Progenitor cell of endocrine pancreas (in vitro differentiated cells): ENCODE results near the gene SETMAR. TPM values are rescaled to one million over a fixed set of nuclear protein-coding genes. Genes with fewer than 3 reads are reported as not detected.

ENCODE experiments used
- DNase-seq: peaks from one replicate; pipeline ENCODE4 v3.0.0; 2021; ENCODE audit warnings: low spot score; ENCODE audit not compliant: unreplicated experiment
- H3K27ac Mint-ChIP-seq: 2 replicates; pipeline ENCODE4 v1.8.0; 2021; ENCODE audit warnings: mild to moderate bottlenecking, moderate library complexity, mixed read lengths
- H3K27me3 Mint-ChIP-seq: 2 replicates; pipeline ENCODE4 v1.8.0; 2021; ENCODE audit warnings: mixed read lengths
- H3K36me3 Mint-ChIP-seq: 2 replicates; pipeline ENCODE4 v1.8.0; 2022; ENCODE audit warnings: mixed read lengths; ENCODE audit not compliant: insufficient read depth
- H3K4me1 Mint-ChIP-seq: 2 replicates; pipeline ENCODE4 v1.8.0; 2021; ENCODE audit warnings: low read depth, mixed read lengths
- H3K4me3 Mint-ChIP-seq: 2 replicates; pipeline ENCODE4 v1.8.0; 2021; ENCODE audit warnings: low read depth, mild to moderate bottlenecking, moderate library complexity, mixed read lengths
- H3K9me3 Mint-ChIP-seq: 2 replicates; pipeline ENCODE4 v1.8.0; 2021; ENCODE audit warnings: low read depth, mixed read lengths
- total RNA-seq: library from RNA; stranded (reverse); gene quantifications from 2 replicates; pipeline ENCODE4 v1.2.1, GENCODE V29; 2021
- TF ChIP-seq, protein P1 (sequence below): fragments of 200-600 bp; sonication (generic); IDR thresholded peaks from one replicate; pipeline ENCODE4 v1.5.0; 2021; ENCODE audit warnings: antibody characterized with exemption, mild to moderate bottlenecking; ENCODE audit not compliant: unreplicated experiment

SETMAR gene
- total RNA-seq, 1 donor from 2014 or later: 40.6 TPM

DNA sequence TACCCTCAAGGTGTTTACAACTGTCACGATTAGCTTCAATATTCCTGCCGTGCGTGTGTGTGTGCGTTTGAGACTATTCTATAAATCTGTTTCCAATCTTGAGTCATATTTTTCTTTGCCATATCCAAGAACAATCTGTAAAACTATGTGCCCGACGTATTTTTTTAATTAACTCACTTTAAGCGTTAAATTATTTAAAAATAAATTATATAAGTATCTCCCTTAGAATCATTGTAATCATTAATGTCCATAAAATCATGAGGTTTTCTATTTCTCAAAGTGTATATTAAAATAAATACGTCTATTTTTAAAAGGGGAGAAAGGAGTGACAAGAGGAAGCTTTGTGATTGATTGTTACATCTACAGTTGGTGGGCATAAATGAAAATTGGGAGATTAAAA lies 2.9 kb downstream of the SETMAR start:
- Mint-ChIP-seq H3K9me3 (peaks cover 12% of the 10 kb centered on the region), H3K27ac (no peak overlapping the region), H3K4me3 (no peak overlapping the region), H3K36me3 (peaks cover 31% of the 10 kb centered on the region), H3K27me3 (no peaks in the 10 kb centered on the region), H3K4me1 (peaks cover 36% of the 10 kb centered on the region)
- TF ChIP-seq, protein P1, sequence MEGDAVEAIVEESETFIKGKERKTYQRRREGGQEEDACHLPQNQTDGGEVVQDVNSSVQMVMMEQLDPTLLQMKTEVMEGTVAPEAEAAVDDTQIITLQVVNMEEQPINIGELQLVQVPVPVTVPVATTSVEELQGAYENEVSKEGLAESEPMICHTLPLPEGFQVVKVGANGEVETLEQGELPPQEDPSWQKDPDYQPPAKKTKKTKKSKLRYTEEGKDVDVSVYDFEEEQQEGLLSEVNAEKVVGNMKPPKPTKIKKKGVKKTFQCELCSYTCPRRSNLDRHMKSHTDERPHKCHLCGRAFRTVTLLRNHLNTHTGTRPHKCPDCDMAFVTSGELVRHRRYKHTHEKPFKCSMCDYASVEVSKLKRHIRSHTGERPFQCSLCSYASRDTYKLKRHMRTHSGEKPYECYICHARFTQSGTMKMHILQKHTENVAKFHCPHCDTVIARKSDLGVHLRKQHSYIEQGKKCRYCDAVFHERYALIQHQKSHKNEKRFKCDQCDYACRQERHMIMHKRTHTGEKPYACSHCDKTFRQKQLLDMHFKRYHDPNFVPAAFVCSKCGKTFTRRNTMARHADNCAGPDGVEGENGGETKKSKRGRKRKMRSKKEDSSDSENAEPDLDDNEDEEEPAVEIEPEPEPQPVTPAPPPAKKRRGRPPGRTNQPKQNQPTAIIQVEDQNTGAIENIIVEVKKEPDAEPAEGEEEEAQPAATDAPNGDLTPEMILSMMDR: no peak
- DNase-seq: no peak

DNA sequence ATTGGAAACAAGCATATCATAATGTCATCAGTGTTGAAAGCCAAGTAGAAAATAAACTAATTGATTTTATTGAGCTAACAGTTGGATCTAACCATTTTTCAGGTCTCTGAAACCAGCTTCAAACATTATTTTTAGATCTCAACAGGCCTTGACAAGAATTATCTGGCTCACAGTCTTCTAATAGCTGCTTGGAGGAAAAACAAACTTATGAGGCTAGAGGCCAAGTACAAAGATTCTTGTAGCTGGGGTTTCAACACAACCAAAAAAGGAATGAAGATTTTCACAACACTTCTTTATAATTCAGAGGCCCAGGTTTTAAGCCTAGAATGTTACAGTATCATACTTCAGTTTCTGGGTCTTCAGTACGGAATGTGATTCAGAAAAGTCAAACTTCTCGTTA lies 3.7 kb downstream of the SETMAR start:
- Mint-ChIP-seq H3K27ac (no peak overlapping the region), H3K27me3 (no peaks in the 10 kb centered on the region), H3K4me1 (peaks cover 42% of the 10 kb centered on the region), H3K9me3 (peaks cover 9% of the 10 kb centered on the region), H3K36me3 (peaks cover 36% of the 10 kb centered on the region), H3K4me3 (no peak overlapping the region)
- no peak for DNase-seq
- TF ChIP-seq, protein P1: no peak

DNA sequence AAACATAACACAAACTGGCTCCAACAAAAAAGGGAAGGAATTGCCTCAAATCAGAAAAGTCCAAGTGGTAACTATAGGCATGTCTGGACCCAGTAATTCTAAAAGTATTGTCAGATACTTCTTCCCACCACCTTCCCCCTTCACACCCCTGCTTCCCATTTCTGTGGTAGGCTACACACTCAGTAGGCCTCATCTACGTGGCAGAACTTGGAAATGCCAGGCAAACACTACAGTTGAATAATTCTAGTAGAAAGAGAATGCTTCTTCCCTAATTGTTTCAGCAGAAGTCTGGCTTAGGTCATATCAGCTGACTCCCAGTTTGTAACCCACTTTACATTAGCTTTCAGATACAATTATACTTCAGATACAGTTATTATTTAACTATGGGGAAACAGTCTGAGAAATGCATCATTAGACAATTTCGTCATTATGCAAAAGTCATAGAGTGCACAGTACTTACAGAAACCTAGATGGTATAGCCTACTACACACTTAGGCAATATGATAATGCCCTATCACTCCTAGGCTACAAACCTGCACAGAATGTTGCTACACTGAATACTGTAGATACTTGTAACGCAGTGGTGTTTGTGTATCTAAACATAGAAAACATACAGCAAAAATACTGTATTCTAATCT lies 6.4 kb downstream of the SETMAR start:
- no peaks in the 10 kb centered on the region for H3K9me3 Mint-ChIP-seq
- TF ChIP-seq, protein P1: no peak
- H3K4me1 Mint-ChIP-seq: peaks cover 36% of the 10 kb centered on the region
- H3K36me3 Mint-ChIP-seq: peaks cover 54% of the 10 kb centered on the region
- no peak for DNase-seq
- no peak overlapping the region for H3K27ac Mint-ChIP-seq
- no peaks in the 10 kb centered on the region for H3K27me3 Mint-ChIP-seq
- H3K4me3 Mint-ChIP-seq: no peak overlapping the region

DNA sequence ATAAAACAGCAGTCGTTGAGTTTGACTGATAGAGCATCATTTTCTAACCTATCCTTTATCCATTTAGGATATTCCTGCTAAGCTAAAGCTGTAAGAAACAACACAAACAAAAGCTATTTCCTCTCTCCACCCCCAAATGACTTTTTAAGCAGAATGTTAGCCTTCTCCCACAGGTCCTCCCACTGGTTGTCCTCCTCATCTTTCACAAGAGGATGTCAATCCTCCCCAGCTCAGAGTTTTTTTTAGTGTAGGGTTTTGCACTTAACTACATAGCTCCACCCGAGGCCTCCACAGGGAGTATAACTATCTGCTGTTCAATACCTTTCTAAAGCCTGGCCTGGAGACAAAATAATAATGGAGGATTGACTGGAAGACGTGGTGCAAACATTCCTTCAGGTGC lies 7.8 kb downstream of the SETMAR start:
- no peak overlapping the region for H3K27ac Mint-ChIP-seq
- H3K9me3 Mint-ChIP-seq: peaks cover 3% of the 10 kb centered on the region
- H3K36me3 Mint-ChIP-seq: peaks cover 55% of the 10 kb centered on the region
- TF ChIP-seq, protein P1: no peak
- peaks cover 29% of the 10 kb centered on the region for H3K4me1 Mint-ChIP-seq
- no peak for DNase-seq
- no peak overlapping the region for H3K4me3 Mint-ChIP-seq
- no peaks in the 10 kb centered on the region for H3K27me3 Mint-ChIP-seq

DNA sequence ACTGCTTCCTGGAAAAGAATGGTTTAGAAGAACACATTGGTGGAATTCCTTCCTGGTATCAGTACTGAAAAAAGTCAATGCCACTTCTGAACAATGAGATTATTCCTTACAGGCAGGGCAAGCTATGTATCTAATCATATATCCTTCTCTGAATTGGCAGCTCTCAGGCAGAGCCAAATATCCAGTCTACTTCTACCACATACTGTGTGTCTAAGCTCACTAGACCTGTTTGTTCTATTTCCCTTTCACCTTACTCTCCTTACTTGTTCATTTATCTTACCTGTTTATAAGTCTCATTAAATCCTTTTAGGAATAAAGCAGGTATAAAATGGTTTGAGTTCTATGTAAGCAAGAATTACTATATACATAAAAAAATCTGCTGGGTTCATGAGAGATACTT lies 8.3 kb downstream of the SETMAR start:
- no peak for DNase-seq
- H3K27ac Mint-ChIP-seq: no peak overlapping the region
- H3K4me1 Mint-ChIP-seq: peaks cover 25% of the 10 kb centered on the region
- TF ChIP-seq, protein P1: no peak
- no peak overlapping the region for H3K4me3 Mint-ChIP-seq
- H3K9me3 Mint-ChIP-seq: peaks cover 7% of the 10 kb centered on the region
- H3K27me3 Mint-ChIP-seq: no peaks in the 10 kb centered on the region
- peaks cover 57% of the 10 kb centered on the region for H3K36me3 Mint-ChIP-seq
